HEK293 (cell line): Measurements from ENCODE around the gene TUT1.

Experiments used
- CTCF ChIA-PET: fragments of 350-600 bp; formaldehyde crosslinking; extraction: SDS; loops from one replicate; lab custom pipeline; 2021; ENCODE audit warnings: antibody characterized with exemption; lab: Yijun Ruan, JAX
- POLR2A ChIA-PET: fragments of 300-600 bp; formaldehyde crosslinking; extraction: SDS; loops from one replicate; lab custom pipeline; 2020; ENCODE audit warnings: antibody characterized with exemption, inconsistent platforms; lab: Yijun Ruan, JAX
- H3K27ac ChIP-seq: fragments of 200-500 bp; sonication (Bioruptor generic); 2 replicates; pipeline ENCODE4 v1.5.1; 2014; ENCODE audit warnings: low read depth, low read length, control low read depth, inconsistent platforms; ENCODE audit errors: extremely low read depth
- H3K36me3 ChIP-seq, 2 experiments: fragments of 200-500 bp in 1 of 2; sonication (Bioruptor generic) in 1 of 2; 1 replicate in 1 of 2; 2 replicates in 1 of 2; pipeline ENCODE4 v1.5.1; 2014 to 2017; ENCODE audit warnings: inconsistent platforms in 2 of 2, low read length in 2 of 2; ENCODE audit not compliant: control insufficient read depth in 2 of 2, insufficient read depth in 1 of 2
- H3K4me1 ChIP-seq: fragments of 200-500 bp; sonication (Bioruptor generic); 2 replicates; pipeline ENCODE4 v1.5.1; 2014; ENCODE audit warnings: mild to moderate bottlenecking, low read length, inconsistent platforms; ENCODE audit not compliant: control insufficient read depth, insufficient read depth
- H3K4me3 ChIP-seq: 2 replicates; pipeline ENCODE4 v1.5.1; 2011; ENCODE audit warnings: low read depth, mild to moderate bottlenecking, control low read depth, low read length, moderate library complexity
- H3K9me3 ChIP-seq: fragments of 200-500 bp; sonication (Bioruptor generic); 2 replicates; pipeline ENCODE4 v1.5.1; 2014; ENCODE audit warnings: low read depth, low read length, inconsistent platforms; ENCODE audit not compliant: control insufficient read depth, insufficient read depth
- EGR2 ChIP-seq: fragments of 450-650 bp; formaldehyde crosslinking; IDR thresholded peaks from 2 replicates; pipeline ENCODE4 v1.5.1; 2016; ENCODE audit warnings: low read depth, missing biosample characterization, missing genetic modification characterization
- KLF10 ChIP-seq: fragments of 450-650 bp; IDR thresholded peaks from 2 replicates; pipeline ENCODE4 v1.5.1; 2018; ENCODE audit warnings: missing biosample characterization, mild to moderate bottlenecking, missing genetic modification characterization
- KLF17 ChIP-seq: fragments of 450-650 bp; formaldehyde crosslinking; IDR thresholded peaks from 2 replicates; pipeline ENCODE4 v1.5.1; 2016; ENCODE audit warnings: missing biosample characterization, missing genetic modification characterization
- KLF8 ChIP-seq: fragments of 450-650 bp; formaldehyde crosslinking; IDR thresholded peaks from 2 replicates; pipeline ENCODE4 v1.5.1; 2016; ENCODE audit warnings: missing biosample characterization, missing genetic modification characterization
- PRDM10 ChIP-seq: fragments of 450-650 bp; formaldehyde crosslinking; IDR thresholded peaks from 2 replicates; pipeline ENCODE4 v1.5.1; 2016; ENCODE audit warnings: missing biosample characterization, missing genetic modification characterization
- SP7 ChIP-seq: fragments of 450-650 bp; formaldehyde crosslinking; IDR thresholded peaks from 2 replicates; pipeline ENCODE4 v1.5.1; 2016; ENCODE audit warnings: missing biosample characterization, missing genetic modification characterization
- TSHZ1 ChIP-seq: fragments of 450-650 bp; formaldehyde crosslinking; IDR thresholded peaks from 2 replicates; pipeline ENCODE4 v1.5.1; 2016; ENCODE audit warnings: missing biosample characterization, missing genetic modification characterization, borderline replicate concordance
- ZBTB11 ChIP-seq: fragments of 450-650 bp; formaldehyde crosslinking; conservative IDR thresholded peaks from 2 replicates; pipeline ENCODE4 v1.5.1; 2016; ENCODE audit warnings: low read depth, missing biosample characterization, missing genetic modification characterization
- ZBTB17 ChIP-seq: fragments of 450-650 bp; formaldehyde crosslinking; IDR thresholded peaks from 2 replicates; pipeline ENCODE4 v1.5.1; 2016; ENCODE audit warnings: missing biosample characterization, missing genetic modification characterization
- ZEB2 ChIP-seq: fragments of 450-650 bp; formaldehyde crosslinking; IDR thresholded peaks from 2 replicates; pipeline ENCODE4 v1.5.1; 2016; ENCODE audit warnings: missing biosample characterization, missing genetic modification characterization
- ZFP37 ChIP-seq: fragments of 450-650 bp; formaldehyde crosslinking; IDR thresholded peaks from 2 replicates; pipeline ENCODE4 v1.5.1; 2016; ENCODE audit warnings: missing biosample characterization, missing genetic modification characterization
- ZNF121 ChIP-seq: fragments of 450-650 bp; formaldehyde crosslinking; IDR thresholded peaks from 2 replicates; pipeline ENCODE4 v1.5.1; 2016; ENCODE audit warnings: missing biosample characterization, missing genetic modification characterization
- ZNF184 ChIP-seq: fragments of 450-650 bp; IDR thresholded peaks from 2 replicates; pipeline ENCODE4 v1.5.1; 2018; ENCODE audit warnings: missing biosample characterization, mild to moderate bottlenecking, missing genetic modification characterization
- ZNF292 ChIP-seq: fragments of 450-650 bp; formaldehyde crosslinking; IDR thresholded peaks from 2 replicates; pipeline ENCODE4 v1.5.1; 2016; ENCODE audit warnings: low read depth, missing biosample characterization, missing genetic modification characterization, borderline replicate concordance
- ZNF341 ChIP-seq: fragments of 450-650 bp; formaldehyde crosslinking; IDR thresholded peaks from 2 replicates; pipeline ENCODE4; 2016; ENCODE audit warnings: low read depth, missing biosample characterization, missing genetic modification characterization
- ZNF501 ChIP-seq: fragments of 450-650 bp; formaldehyde crosslinking; IDR thresholded peaks from 2 replicates; pipeline ENCODE4 v1.5.1; 2016; ENCODE audit warnings: missing biosample characterization, missing genetic modification characterization
- ZNF521 ChIP-seq: fragments of 450-650 bp; formaldehyde crosslinking; IDR thresholded peaks from 2 replicates; pipeline ENCODE4 v1.5.1; 2017; ENCODE audit warnings: missing biosample characterization, mild to moderate bottlenecking, missing genetic modification characterization
- ZNF560 ChIP-seq: fragments of 450-650 bp; formaldehyde crosslinking; IDR thresholded peaks from 2 replicates; pipeline ENCODE4 v1.5.1; 2017; ENCODE audit warnings: missing biosample characterization, missing genetic modification characterization, borderline replicate concordance
- ZNF658 ChIP-seq: fragments of 450-650 bp; formaldehyde crosslinking; IDR thresholded peaks from 2 replicates; pipeline ENCODE4; 2016; ENCODE audit warnings: missing biosample characterization, missing genetic modification characterization
- ZNF704 ChIP-seq: fragments of 450-650 bp; formaldehyde crosslinking; IDR thresholded peaks from 2 replicates; pipeline ENCODE4 v1.5.1; 2016; ENCODE audit warnings: missing biosample characterization, missing genetic modification characterization
- ZSCAN4 ChIP-seq: fragments of 450-650 bp; formaldehyde crosslinking; IDR thresholded peaks from 2 replicates; pipeline ENCODE4 v1.5.1; 2017; ENCODE audit warnings: missing biosample characterization, missing genetic modification characterization

The TUT1 gene

GRCh38 chr11:62536301-62536957, 54.9 kb downstream of the TUT1 start:
- H3K4me1 ChIP-seq: peaks cover 7% of the 10 kb centered on the region
- H3K36me3 ChIP-seq: peaks cover 0 to 42% of the 10 kb centered on the region in 2 experiments; a peak in 1 of 3 replicates
- no peaks in the 10 kb centered on the region for H3K9me3 ChIP-seq
- ChIA-PET CTCF (no interaction called here), POLR2A (no interaction called here)
- TF ChIP-seq KLF10 (tag by site-specific recombination) (no peak), ZBTB17 (tag by site-specific recombination) (no peak), ZFP37 (tag by site-specific recombination) (no peak), ZNF658 (tag by site-specific recombination) (no peak), ZNF501 (tag by site-specific recombination) (no peak), ZNF560 (tag by site-specific recombination) (no peak), ZNF704 (no peak), ZNF292 (tag by site-specific recombination) (no peak), ZSCAN4 (no peak), EGR2 (tag by site-specific recombination) (no peak), ZBTB11 (tag by site-specific recombination) (no peak), TSHZ1 (tag by site-specific recombination) (no peak), KLF8 (tag by site-specific recombination) (no peak)
- no peak overlapping the region for H3K4me3 ChIP-seq
- H3K27ac ChIP-seq: no peak overlapping the region

- Histone ChIP-seq H3K9me3 (no peaks in the 10 kb centered on the region), H3K4me1 (peaks cover 7% of the 10 kb centered on the region), H3K4me3 (no peak overlapping the region), H3K36me3 (peaks cover 0 to 48% of the 10 kb centered on the region in 2 experiments; a peak in 1 of 3 replicates), H3K27ac (no peak overlapping the region)
- ChIA-PET CTCF (interaction anchor here (0.7 kb wide), 1 partner anchor 159 kb away, joined by 3 read pairs; no protein-coding TSS in a partner anchor), POLR2A (no interaction called here)
- no peak for TF ChIP-seq SP7 (tag by site-specific recombination)
- TF ChIP-seq PRDM10 (tag by site-specific recombination): no peak
- TF ChIP-seq ZNF184 (tag by site-specific recombination): no peak
- no peak for TF ChIP-seq ZEB2
- no peak for TF ChIP-seq ZNF121 (tag by site-specific recombination)
- no peak for TF ChIP-seq KLF17 (tag by site-specific recombination)
- TF ChIP-seq ZNF341 (tag by site-specific recombination): no peak
- TF ChIP-seq ZNF521: no peak
Measured at GRCh38 chr11:62535802-62536201, 55.5 kb downstream of the TUT1 start.
